ENCODE measurements around the gene RAD50. TPM values are rescaled to one million over a fixed set of nuclear protein-coding genes. Genes with fewer than 3 reads are reported as not detected.

Gene RAD50
- total and polyA plus RNA-seq, 2 of the 4 experiments (the other 2 are of a cell fraction): 5.2 to 6.2 TPM

- CTCF ChIA-PET: no interaction called here
Observed at GRCh38 chr5:132637241-132637640, 80.5 kb downstream of the RAD50 start.

More at GRCh38 chr5:132637241-132637640, 80.5 kb downstream of the RAD50 start:
- no peak overlapping the region for H2AK5ac ChIP-seq (ENCODE audit: low read depth, low read length)
- H4K91ac ChIP-seq (ENCODE audit: insufficient read depth, low read depth, low read length): no peak overlapping the region
- H2BK120ac ChIP-seq (ENCODE audit: low read depth, low read length): no peak overlapping the region
- H3K9me3 ChIP-seq (ENCODE audit: control insufficient read depth, insufficient read depth, low read length): no peaks in the 10 kb centered on the region
- H3K18ac ChIP-seq (ENCODE audit: low read depth, low read length): no peak overlapping the region
- no peaks in the 10 kb centered on the region for H4K20me1 ChIP-seq (ENCODE audit: insufficient read depth, low read length)
- POLR2A ChIA-PET (ENCODE audit: unreplicated experiment): no interaction called here
- H2BK5ac ChIP-seq (ENCODE audit: low read depth, low read length, poor library complexity, severe bottlenecking): no peak overlapping the region
- no peak overlapping the region for H3K9ac ChIP-seq (ENCODE audit: low read depth, low read length)
- peaks cover 6% of the 10 kb centered on the region; the same call in 1 of the 2 replicates for H3K9me1 ChIP-seq (ENCODE audit: insufficient read depth, low read length)
- H3K56ac ChIP-seq (ENCODE audit: extremely low read depth, insufficient read depth, low read length): no peak overlapping the region
- in situ Hi-C loops (cut with MboI; ENCODE audit: low sequenced_read_pairs): no loop called here
- H4K8ac ChIP-seq (ENCODE audit: low read depth in 2 of 2, low read length in 2 of 2): no peak overlapping the region
- H2AFZ ChIP-seq (replicated peaks; ENCODE audit: low read length, poor library complexity): no peak overlapping the region
- no peak for TF ChIP-seq POLR2A (IDR thresholded peaks at IDR 0.05; ENCODE audit: low read depth, low read length)
- TF ChIP-seq ELK1 (IDR thresholded peaks at IDR 0.05; ENCODE audit: borderline replicate concordance, low read depth, low read length): no peak
- TF ChIP-seq CHD1 (IDR thresholded peaks at IDR 0.05; ENCODE audit: low read depth, low read length): no peak
- no peak for TF ChIP-seq BHLHE40 (IDR thresholded peaks at IDR 0.05; ENCODE audit: low read depth, low read length)
- TF ChIP-seq RAD21 (IDR thresholded peaks at IDR 0.05; ENCODE audit: low read length): no peak
- TF ChIP-seq CTCF (conservative IDR thresholded peaks at IDR 0.05; ENCODE audit: low read depth, low read length): no peak
- no peak for TF ChIP-seq FOS (IDR thresholded peaks at IDR 0.05; ENCODE audit: low read depth, low read length)
- TF ChIP-seq USF2 (IDR thresholded peaks at IDR 0.05; ENCODE audit: low read depth, low read length): no peak
- TF ChIP-seq MAFK (IDR thresholded peaks at IDR 0.05; ENCODE audit: low read depth, low read length): no peak
- no peak for TF ChIP-seq RFX5 (IDR thresholded peaks at IDR 0.05; ENCODE audit: low read depth, low read length)
- no peak for TF ChIP-seq CEBPB (IDR thresholded peaks at IDR 0.05; ENCODE audit: low read depth, low read length)
- no peak for TF ChIP-seq MAZ (IDR thresholded peaks at IDR 0.05; ENCODE audit: borderline replicate concordance, low read depth, low read length)
- ATAC-seq (ENCODE audit: low read depth) (no peak), DNase-seq (no peak)
- H2BK20ac ChIP-seq (ENCODE audit: low read depth, low read length): no peak overlapping the region
- H3K4me3 ChIP-seq (ENCODE audit: insufficient read depth, low read depth, low read length): no peak overlapping the region
- H3K4me2 ChIP-seq (ENCODE audit: low read depth, low read length): no peak overlapping the region
- H3K79me1 ChIP-seq (ENCODE audit: low read depth in 1 of 2, low read length in 2 of 2): no peaks in the 10 kb centered on the region
- intact Hi-C loops (cut with micrococcal nuclease): loop anchor here (5.0 kb wide), 1 partner anchor 80 kb away; no protein-coding TSS in a partner anchor
- H3K14ac ChIP-seq (replicated peaks; ENCODE audit: low read depth, low read length): no peak overlapping the region
- no peaks in the 10 kb centered on the region for H3K27me3 ChIP-seq (ENCODE audit: control insufficient read depth, insufficient read depth, low read length)
- H3K4me1 ChIP-seq (ENCODE audit: control insufficient read depth, insufficient read depth, low read length): no peaks in the 10 kb centered on the region
- no peak overlapping the region for H2AK9ac ChIP-seq (replicated peaks; ENCODE audit: low read depth, low read length, poor library complexity)
- no peak overlapping the region for H3K4ac ChIP-seq (ENCODE audit: low read depth, low read length)
- WGBS, 2 experiments (ENCODE audit: extremely low coverage in 2 of 2, insufficient read length in 1 of 2): no CpG with 5 or more reads among the region's 4 CpGs
- no peak overlapping the region for H3K27ac ChIP-seq (ENCODE audit: insufficient read depth, low read length)
- no peak overlapping the region for H2BK15ac ChIP-seq (ENCODE audit: low read depth, low read length)
- dilution Hi-C loops (cut with HindIII; ENCODE audit: low sequenced_read_pairs, unreplicated experiment): no loop called here
- H4K5ac ChIP-seq (ENCODE audit: low read depth, low read length): no peak overlapping the region
- BruUV-seq (replicated peaks): no TSS peak
- H3K36me3 ChIP-seq (ENCODE audit: control insufficient read depth, insufficient read depth, low read length): peaks cover 28% of the 10 kb centered on the region
- H3K23ac ChIP-seq (ENCODE audit: low read depth, low read length): no peak overlapping the region

Data from IMR-90 (cell line).